Renal pelvis (tissue), 4 donors: ENCODE data around the gene EXOSC9. TPM values are rescaled to one million over a fixed set of nuclear protein-coding genes. Genes with fewer than 3 reads are reported as not detected.

Experiments used
- DNase-seq: peaks from one replicate; pipeline ENCODE4 v3.0.0-alpha.2; 2013
- polyA plus RNA-seq, 3 donors: library from polyadenylated mRNA; unstranded; fragments of 120-200 nt; gene quantifications; one replicate each; pipeline ENCODE4 v1.2.1, GENCODE V29; 2013; ENCODE audit not compliant: insufficient read length in 3 of 3

Gene EXOSC9
- polyA plus RNA-seq, 3 donors = 47.9 to 64.9 (median 55.0) TPM

DNA sequence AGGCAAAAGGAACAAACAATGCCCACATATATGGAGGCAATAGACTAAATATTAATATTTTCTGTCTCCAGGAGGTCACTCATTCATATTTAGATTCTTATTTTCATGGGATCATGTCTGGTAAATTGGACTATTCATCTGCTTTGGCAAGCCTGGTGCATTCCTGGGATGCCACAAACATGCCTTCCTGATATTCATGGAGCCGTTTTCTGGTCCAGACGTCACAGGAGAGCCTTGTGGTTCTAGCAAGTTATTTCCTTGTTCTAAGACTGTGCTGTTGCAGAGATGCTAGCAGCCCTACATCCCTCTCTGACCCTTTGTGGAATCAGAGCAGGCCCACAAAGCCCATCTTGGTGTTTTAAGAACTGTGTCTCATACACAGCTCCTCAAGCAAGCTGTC, 16.1 kb upstream of the EXOSC9 start:
- no peak for DNase-seq

DNA sequence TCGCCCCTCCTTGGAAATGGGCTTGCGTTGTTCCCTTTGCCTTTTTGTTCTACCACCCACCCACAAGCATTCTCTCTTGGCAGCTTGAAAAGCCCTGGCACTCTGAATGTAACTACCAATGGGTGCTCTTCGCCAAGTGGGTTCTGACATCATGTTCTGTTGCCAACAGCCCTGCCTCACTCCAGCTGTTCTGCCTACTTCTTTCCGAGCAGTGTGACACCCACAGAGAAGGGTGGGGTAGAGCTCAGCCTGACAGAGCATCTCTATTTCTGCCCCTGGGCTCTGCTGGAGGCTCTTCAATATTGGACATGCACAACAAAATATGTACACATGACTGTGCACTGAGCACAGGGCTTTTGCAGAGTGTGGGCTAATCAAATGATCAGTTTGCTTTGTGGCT, 15.6 kb upstream of the EXOSC9 start:
- DNase-seq = no peak

DNA sequence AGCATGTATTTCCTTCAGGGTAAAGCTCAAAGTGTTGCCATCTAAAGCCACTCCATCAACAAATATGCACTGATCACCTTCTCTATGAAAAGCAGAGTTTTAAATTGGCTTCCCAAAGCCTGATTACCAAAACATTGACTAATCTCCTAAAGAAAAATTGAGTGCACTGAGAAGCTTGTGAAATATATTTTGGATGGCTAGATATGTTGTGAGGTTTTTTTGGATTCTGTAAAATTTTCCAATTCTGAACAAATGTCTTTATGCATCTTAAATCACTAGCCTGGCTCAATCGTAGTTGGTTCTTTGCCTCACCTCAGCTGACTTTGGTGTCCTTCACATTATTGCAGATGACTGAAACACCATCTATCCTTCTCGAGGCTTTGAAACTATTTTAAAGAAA, 14.9 kb upstream of the EXOSC9 start:
- no peak for DNase-seq

DNA sequence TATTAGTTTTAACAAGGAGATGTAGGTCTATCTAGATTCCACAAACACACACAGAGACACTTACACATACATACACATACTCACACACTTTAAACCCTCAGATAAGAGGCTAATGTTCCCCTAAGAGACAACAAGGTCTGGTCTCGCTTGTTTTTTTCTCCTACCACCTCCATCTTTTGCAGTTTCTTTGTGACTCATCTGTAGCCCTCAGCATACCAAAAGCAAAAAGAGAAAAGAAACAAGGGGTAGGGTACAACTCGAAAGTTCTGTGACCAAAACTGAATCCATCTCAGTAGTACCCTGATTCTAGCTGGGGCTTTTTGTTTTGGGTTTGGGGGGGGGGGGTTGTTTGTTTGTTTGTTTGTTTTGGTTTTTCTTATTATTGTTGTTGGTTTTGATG, 12.2 kb upstream of the EXOSC9 start:
- no peak for DNase-seq

DNA sequence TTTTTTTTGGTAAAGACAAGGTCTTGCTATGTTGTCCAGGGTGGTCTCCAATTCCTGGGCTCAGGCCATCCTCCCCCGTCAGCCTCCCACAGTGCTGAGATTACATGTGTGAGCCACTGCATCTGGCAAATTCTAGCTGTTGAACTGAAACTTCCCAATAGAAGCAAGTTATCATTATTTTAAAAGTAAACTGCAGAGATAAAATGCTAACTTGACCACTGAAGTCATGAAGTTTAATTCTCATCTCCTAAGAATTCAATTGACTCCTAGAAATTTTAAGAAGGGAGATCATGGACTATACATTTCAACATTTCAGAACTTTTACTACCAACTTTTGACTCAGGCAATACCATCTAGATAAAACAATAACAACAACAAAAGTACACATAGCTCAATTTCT, 11.7 kb upstream of the EXOSC9 start:
- DNase-seq = no peak

DNA sequence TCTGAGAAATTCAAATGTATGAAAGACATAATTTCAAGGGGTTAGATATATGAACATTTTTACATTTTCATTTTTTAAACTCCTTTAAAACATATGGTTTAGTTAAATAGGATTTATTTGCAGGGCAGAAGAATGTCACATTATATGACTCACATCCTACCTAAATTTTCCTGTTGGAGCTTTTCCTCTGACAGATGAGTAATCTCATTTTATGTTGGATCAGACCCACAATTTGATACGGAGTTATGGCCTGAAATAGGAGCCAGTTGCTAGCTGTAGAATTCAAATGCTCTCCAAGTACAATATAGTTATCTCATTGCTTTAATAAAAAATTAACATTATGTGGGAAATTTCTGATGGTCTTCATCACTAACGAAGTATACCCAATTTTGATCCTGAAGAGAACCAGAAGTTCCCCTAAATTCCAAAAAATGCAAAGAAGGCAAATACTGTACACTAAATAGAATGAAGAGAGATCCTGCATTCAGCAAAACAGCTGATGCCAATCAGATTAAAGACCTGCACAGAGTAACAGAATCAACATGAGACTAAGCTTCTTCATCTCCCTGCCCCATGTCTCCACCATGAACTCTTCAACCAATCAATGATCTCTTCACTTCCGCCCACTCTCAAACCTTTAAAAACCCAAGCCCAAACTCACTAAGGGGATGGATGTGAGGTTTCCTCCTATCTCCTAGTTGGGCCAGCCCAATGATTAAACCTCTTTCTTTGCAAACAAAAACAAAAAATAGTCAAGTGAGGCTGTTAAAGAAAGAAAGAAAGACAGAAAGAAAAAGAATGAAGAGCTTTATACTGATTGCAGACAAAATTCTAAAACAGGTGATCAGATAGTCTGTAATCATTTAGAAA, 10.9 kb upstream of the EXOSC9 start:
- no peak for DNase-seq

DNA sequence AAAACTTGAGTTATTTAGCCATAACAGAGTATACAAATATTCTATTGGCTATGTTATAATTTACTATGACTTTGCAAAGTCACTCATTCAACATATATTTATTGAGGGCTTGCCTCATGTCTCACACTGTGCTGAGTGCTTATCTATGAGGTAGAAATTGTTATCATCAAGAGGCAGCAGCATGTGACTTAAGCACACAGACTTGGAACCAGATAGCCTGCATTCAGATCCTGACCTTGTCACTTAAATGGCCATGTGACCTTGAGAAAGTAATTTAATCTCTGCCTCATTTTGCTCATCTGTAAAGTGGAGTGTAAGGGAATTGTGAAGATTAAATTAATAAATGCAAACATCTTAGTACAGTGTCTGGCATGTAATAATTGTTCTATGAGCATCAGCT, 10.1 kb upstream of the EXOSC9 start:
- no peak for DNase-seq

- DNase-seq = no peak
These were observed 9.6 kb upstream of the EXOSC9 start for GRCh38 chr4:121791481-121791880.

- no peak for DNase-seq
These were observed 8.2 kb upstream of the EXOSC9 start for GRCh38 chr4:121792966-121793365.

- no peak for DNase-seq
These were observed 6.5 kb upstream of the EXOSC9 start for GRCh38 chr4:121794505-121795188.

GRCh38 chr4:121796283-121796682, 4.8 kb upstream of the EXOSC9 start:
- DNase-seq = no peak

- no peak for DNase-seq
These were observed 1.8 kb upstream of the EXOSC9 start for GRCh38 chr4:121799208-121799823.

- no peak for DNase-seq
These were observed 1.1 kb upstream of the EXOSC9 start for GRCh38 chr4:121799867-121800501.

DNA sequence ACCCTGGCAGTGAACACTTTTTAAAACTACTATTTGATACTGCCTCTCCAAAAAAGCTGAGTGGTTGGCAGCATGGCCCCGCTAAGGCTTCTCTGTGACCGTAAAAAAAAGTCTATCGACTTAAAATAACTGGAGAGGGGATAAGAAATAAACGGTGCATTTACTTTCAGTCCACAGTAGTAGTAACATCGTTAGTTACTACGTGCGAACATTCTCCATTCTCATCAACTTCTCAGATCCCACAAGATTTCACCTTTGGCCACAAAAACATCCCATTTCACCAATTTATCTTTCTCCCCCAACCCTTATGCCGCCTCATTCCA, 524 bp upstream of the EXOSC9 start:
- DNase-seq = no peak

DNA sequence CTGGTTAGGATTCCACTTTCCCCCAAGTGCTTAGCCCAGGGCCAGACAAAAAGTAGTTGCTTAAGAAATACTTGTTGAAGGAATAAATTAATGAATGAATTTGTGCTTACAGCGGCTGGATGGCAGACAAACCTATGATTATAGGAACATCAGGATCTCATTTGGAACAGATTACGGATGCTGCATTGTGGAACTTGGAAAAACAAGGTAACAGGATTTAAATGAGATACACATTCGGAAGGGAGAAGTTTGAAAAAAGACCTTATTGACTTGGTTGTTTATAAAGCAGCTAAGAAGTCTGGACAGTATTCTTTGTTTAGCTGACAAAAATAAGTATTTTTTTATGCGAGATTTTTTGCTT, 572 bp downstream of the EXOSC9 start:
- DNase-seq = no peak

DNA sequence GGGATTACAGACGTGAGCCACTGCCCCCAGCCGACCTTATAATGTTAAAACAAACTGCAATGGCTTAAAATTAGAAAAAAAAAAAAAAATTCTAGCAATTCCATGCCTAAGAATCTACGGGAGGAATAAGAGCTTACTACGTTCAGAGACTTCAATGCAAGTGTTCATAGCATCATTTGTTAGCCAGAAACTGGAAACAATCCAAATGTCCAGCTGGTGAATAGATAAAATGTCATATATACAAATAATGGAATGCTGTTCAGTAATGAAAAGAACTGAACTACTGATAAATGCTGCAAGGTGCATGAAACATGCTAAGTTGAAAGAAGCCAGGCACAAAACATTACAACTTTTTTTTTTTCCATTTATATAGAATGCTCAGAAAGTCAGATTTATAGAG, 5.3 kb downstream of the EXOSC9 start:
- no peak for DNase-seq

DNA sequence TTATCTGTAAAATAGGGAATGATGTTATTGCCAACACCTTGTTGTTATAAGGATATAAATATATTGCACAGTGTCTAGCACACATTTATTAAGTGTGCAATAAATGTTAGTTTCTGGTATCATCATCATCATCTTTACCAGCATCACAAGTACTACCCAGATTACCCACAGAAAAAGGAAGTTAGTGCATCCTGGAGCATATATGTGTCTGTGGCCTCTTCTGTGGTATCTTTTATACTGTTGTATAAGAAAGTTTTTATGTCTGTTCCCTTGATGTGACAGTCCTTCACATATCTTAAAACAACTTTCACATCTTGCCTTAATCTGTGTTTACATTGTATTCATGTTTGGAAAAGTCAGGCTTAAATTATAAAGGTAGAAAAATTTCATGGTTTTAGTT, 10.0 kb downstream of the EXOSC9 start:
- no peak for DNase-seq

DNA sequence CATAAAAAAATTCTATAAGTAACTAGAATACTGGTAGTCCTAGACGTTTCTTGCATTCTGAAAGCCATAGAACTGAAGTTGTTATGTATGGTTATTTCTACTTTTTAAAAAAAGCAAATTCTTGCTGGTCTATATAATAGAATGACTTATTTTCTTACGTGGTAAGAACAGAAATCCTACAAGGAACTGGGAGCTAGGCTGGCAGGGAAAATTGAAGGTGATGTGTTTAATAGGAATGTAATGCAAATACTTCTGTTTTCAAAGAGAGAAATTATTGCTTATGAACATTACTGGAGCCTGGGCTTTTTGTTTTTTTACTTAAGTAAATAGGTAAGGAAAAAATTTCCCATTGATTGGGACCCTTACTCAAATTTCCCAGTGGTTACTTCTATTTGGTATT, 13.6 kb downstream of the EXOSC9 start:
- no peak for DNase-seq

GRCh38 chr4:121817006-121817405, 15.9 kb downstream of the EXOSC9 start:
- DNase-seq = no peak

DNA sequence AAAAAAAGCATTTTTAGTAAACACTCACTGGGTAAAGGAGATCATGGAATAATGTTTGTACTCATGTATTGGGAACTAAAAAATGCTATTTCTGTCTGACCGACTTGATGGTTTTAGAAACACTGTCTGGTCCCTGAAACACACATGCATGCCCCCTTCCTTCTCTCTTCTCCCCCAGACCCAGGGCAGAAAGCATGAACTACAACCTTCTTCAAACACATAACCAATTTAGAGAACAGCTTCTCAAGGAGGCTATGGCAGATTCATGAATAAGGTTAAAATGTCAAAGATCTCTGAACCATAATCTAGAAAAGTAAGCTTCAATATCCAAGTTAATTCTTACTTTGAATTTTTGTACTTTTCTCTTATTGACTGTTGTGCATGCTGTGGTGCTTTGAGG, 16.6 kb downstream of the EXOSC9 start:
- DNase-seq = no peak

DNA sequence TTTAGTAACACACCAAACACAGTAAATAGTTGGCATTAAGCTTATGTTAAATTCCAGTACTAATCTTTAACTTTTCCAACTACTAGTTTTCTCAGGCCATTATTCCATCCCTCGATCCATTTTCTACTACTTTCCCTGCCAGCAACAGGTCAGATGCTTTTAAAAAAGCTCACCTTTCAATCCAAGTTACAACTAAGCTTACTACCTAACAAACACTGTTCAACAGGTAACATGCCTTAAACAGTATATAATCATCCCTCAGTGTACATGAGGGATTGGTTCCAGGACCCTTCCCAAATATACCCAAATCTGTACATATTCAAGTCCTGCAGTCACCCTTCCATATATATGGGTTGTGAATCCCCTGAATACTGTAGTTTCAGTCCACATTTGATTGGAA, 17.1 kb downstream of the EXOSC9 start:
- DNase-seq = no peak

- DNase-seq = no peak
These were observed 18.3 kb downstream of the EXOSC9 start for GRCh38 chr4:121819216-121819965.
